ENCODE data around the gene GNA14. TPM values are rescaled to one million over a fixed set of nuclear protein-coding genes. Genes with fewer than 3 reads are reported as not detected.

Gene GNA14
- total and polyA plus RNA-seq, 2 experiments from 2014 or later, result 3.9 to 10.5 TPM

- TF ChIP-seq STAT1 (IDR thresholded peaks at IDR 0.05; ENCODE audit: unreplicated experiment), result no peak
- no peak for TF ChIP-seq ETS1 (IDR thresholded peaks at IDR 0.05)
- TF ChIP-seq EZH2 (IDR thresholded peaks at IDR 0.05; ENCODE audit: low read depth, unreplicated experiment), result no peak
- TF ChIP-seq CREB1 (CRISPR knock-in tag; IDR thresholded peaks at IDR 0.05; ENCODE audit: low read depth), result no peak
- TF ChIP-seq ZNF114 (CRISPR knock-in tag; IDR thresholded peaks at IDR 0.05), result no peak
- no peak for TF ChIP-seq JUNB (IDR thresholded peaks at IDR 0.05; ENCODE audit: unreplicated experiment)
- TF ChIP-seq REST (IDR thresholded peaks at IDR 0.05; ENCODE audit: unreplicated experiment), result no peak
- no peak for TF ChIP-seq ZNF331 (CRISPR knock-in tag; IDR thresholded peaks at IDR 0.05; ENCODE audit: low read depth)
- TF ChIP-seq EZH2phosphoT487 (IDR thresholded peaks at IDR 0.05; ENCODE audit: unreplicated experiment), result no peak
- TF ChIP-seq POLR2AphosphoS5 (IDR thresholded peaks at IDR 0.05; ENCODE audit: low read depth), result no peak
Measured at GRCh38 chr9:77432053-77432452, 216.1 kb downstream of the GNA14 start (continued).

- H3K4me3 Mint-ChIP-seq, result no peak overlapping the region
- no peak for ATAC-seq
Measured at GRCh38 chr9:77429928-77430327, 218.2 kb downstream of the GNA14 start.

More at GRCh38 chr9:77429928-77430327, 218.2 kb downstream of the GNA14 start:
- Histone ChIP-seq H3K27ac (ENCODE audit: low read depth) (no peak overlapping the region), H3K27me3 (ENCODE audit: insufficient read depth) (no peaks in the 10 kb centered on the region), H3K4me3 (no peak overlapping the region), H3K36me3 (ENCODE audit: insufficient read depth) (no peaks in the 10 kb centered on the region), H2AFZ (no peak overlapping the region), H3K4me2 (no peak overlapping the region), H4K20me1 (replicated peaks; ENCODE audit: insufficient read depth) (no peaks in the 10 kb centered on the region), H3K79me2 (replicated peaks; ENCODE audit: insufficient read depth) (no peaks in the 10 kb centered on the region), H3K4me1 (ENCODE audit: insufficient read depth) (no peaks in the 10 kb centered on the region; the same call in 1 of the 2 replicates), H3F3A (replicated peaks; ENCODE audit: low read depth) (no peaks in the 10 kb centered on the region), H3K9me2 (ENCODE audit: insufficient read depth) (no peaks in the 10 kb centered on the region)
- Mint-ChIP-seq H3K36me3 (ENCODE audit: low read depth) (peaks cover 24% of the 10 kb centered on the region), H3K27ac (no peak overlapping the region), H3K9me3 (no peaks in the 10 kb centered on the region; the same call in 2 of the 3 replicates), H3K4me1 (peaks cover 7% of the 10 kb centered on the region; the same call in 1 of the 3 replicates), H3K27me3 (ENCODE audit: insufficient read depth, low read depth, poor library complexity) (peaks cover 2% of the 10 kb centered on the region)
- DNase-seq (ENCODE audit: low spot score), result no peak
- TF ChIP-seq NANOG (IDR thresholded peaks at IDR 0.05; ENCODE audit: borderline replicate concordance) (no peak), EZH2 (IDR thresholded peaks at IDR 0.05; ENCODE audit: low read depth, unreplicated experiment) (no peak)

All from GM23338 (cell line).